ENCODE results near the gene PTPRT.

The PTPRT gene

GRCh38 chr20:43046966-43047365 is 142.7 kb downstream of the PTPRT start:
- Mint-ChIP-seq H3K27me3 (no peaks in the 10 kb centered on the region), H3K4me3 (no peak overlapping the region), H3K4me1 (ENCODE audit: low read depth) (no peaks in the 10 kb centered on the region), H3K27ac (no peak overlapping the region), H3K9me3 (peaks cover 14% of the 10 kb centered on the region), H3K36me3 (ENCODE audit: low read depth) (no peaks in the 10 kb centered on the region)
- intact Hi-C loops (cut with micrococcal nuclease): no loop called here

- H3K27ac Mint-ChIP-seq: no peak overlapping the region
- no peaks in the 10 kb centered on the region for H3K4me1 Mint-ChIP-seq (ENCODE audit: low read depth)
- H3K4me3 Mint-ChIP-seq: no peak overlapping the region
- no peaks in the 10 kb centered on the region for H3K36me3 Mint-ChIP-seq (ENCODE audit: low read depth)
- H3K9me3 Mint-ChIP-seq: peaks cover 21% of the 10 kb centered on the region
- intact Hi-C loops (cut with micrococcal nuclease): no loop called here
- no peaks in the 10 kb centered on the region for H3K27me3 Mint-ChIP-seq
Observed at GRCh38 chr20:43043887-43044286, 145.8 kb downstream of the PTPRT start.

- Mint-ChIP-seq H3K27me3 (no peaks in the 10 kb centered on the region), H3K9me3 (peaks cover 13% of the 10 kb centered on the region), H3K4me3 (no peak overlapping the region), H3K4me1 (ENCODE audit: low read depth) (no peaks in the 10 kb centered on the region), H3K27ac (no peak overlapping the region), H3K36me3 (ENCODE audit: low read depth) (no peaks in the 10 kb centered on the region)
- intact Hi-C loops (cut with micrococcal nuclease): no loop called here
Observed at GRCh38 chr20:43040427-43040826, 149.3 kb downstream of the PTPRT start.

- Mint-ChIP-seq H3K36me3 (ENCODE audit: low read depth) (no peaks in the 10 kb centered on the region), H3K4me1 (ENCODE audit: low read depth) (no peaks in the 10 kb centered on the region), H3K9me3 (peaks cover 11% of the 10 kb centered on the region), H3K4me3 (no peak overlapping the region), H3K27ac (no peak overlapping the region), H3K27me3 (no peaks in the 10 kb centered on the region)
- intact Hi-C loops (cut with micrococcal nuclease): no loop called here
Observed at GRCh38 chr20:43037605-43038309, 151.9 kb downstream of the PTPRT start.

GRCh38 chr20:43034981-43035724 is 154.6 kb downstream of the PTPRT start:
- intact Hi-C loops (cut with micrococcal nuclease): no loop called here
- H3K4me1 Mint-ChIP-seq (ENCODE audit: low read depth): no peaks in the 10 kb centered on the region
- no peak overlapping the region for H3K4me3 Mint-ChIP-seq
- H3K27ac Mint-ChIP-seq: no peak overlapping the region
- no peaks in the 10 kb centered on the region for H3K36me3 Mint-ChIP-seq (ENCODE audit: low read depth)
- no peaks in the 10 kb centered on the region for H3K27me3 Mint-ChIP-seq
- no peaks in the 10 kb centered on the region for H3K9me3 Mint-ChIP-seq

- Mint-ChIP-seq H3K9me3 (no peaks in the 10 kb centered on the region), H3K27ac (no peak overlapping the region), H3K4me1 (ENCODE audit: low read depth) (no peaks in the 10 kb centered on the region), H3K36me3 (ENCODE audit: low read depth) (no peaks in the 10 kb centered on the region), H3K4me3 (no peak overlapping the region), H3K27me3 (no peaks in the 10 kb centered on the region)
- intact Hi-C loops (cut with micrococcal nuclease): no loop called here
Observed at GRCh38 chr20:43032459-43032858, 157.2 kb downstream of the PTPRT start.

GRCh38 chr20:43029176-43029575 is 160.5 kb downstream of the PTPRT start:
- no peaks in the 10 kb centered on the region for H3K36me3 Mint-ChIP-seq (ENCODE audit: low read depth)
- intact Hi-C loops (cut with micrococcal nuclease): no loop called here

GRCh38 chr20:43028470-43028869 is 161.2 kb downstream of the PTPRT start:
- Mint-ChIP-seq H3K27ac (no peak overlapping the region), H3K36me3 (ENCODE audit: low read depth) (no peaks in the 10 kb centered on the region), H3K4me1 (ENCODE audit: low read depth) (no peaks in the 10 kb centered on the region)

More at GRCh38 chr20:43029176-43029575, 160.5 kb downstream of the PTPRT start:
- no peak overlapping the region for H3K4me3 Mint-ChIP-seq
- H3K27ac Mint-ChIP-seq: no peak overlapping the region
- no peaks in the 10 kb centered on the region for H3K27me3 Mint-ChIP-seq
- H3K9me3 Mint-ChIP-seq: no peaks in the 10 kb centered on the region
- H3K4me1 Mint-ChIP-seq (ENCODE audit: low read depth): no peaks in the 10 kb centered on the region

GRCh38 chr20:43023836-43024235 is 165.9 kb downstream of the PTPRT start:
- no peaks in the 10 kb centered on the region for H3K36me3 Mint-ChIP-seq (ENCODE audit: low read depth)
- no peak overlapping the region for H3K27ac Mint-ChIP-seq
- intact Hi-C loops (cut with micrococcal nuclease): no loop called here
- no peaks in the 10 kb centered on the region for H3K4me1 Mint-ChIP-seq (ENCODE audit: low read depth)
- H3K27me3 Mint-ChIP-seq: no peaks in the 10 kb centered on the region
- H3K4me3 Mint-ChIP-seq: no peak overlapping the region
- no peaks in the 10 kb centered on the region for H3K9me3 Mint-ChIP-seq

More at GRCh38 chr20:43028470-43028869, 161.2 kb downstream of the PTPRT start:
- Mint-ChIP-seq H3K4me3 (no peak overlapping the region), H3K27me3 (no peaks in the 10 kb centered on the region), H3K9me3 (no peaks in the 10 kb centered on the region)
- intact Hi-C loops (cut with micrococcal nuclease): no loop called here

- Mint-ChIP-seq H3K4me1 (ENCODE audit: low read depth) (no peaks in the 10 kb centered on the region), H3K36me3 (ENCODE audit: low read depth) (no peaks in the 10 kb centered on the region), H3K27me3 (no peaks in the 10 kb centered on the region), H3K4me3 (no peak overlapping the region), H3K27ac (no peak overlapping the region), H3K9me3 (no peaks in the 10 kb centered on the region)
- intact Hi-C loops (cut with micrococcal nuclease): no loop called here
Observed at GRCh38 chr20:43022568-43022967, 167.1 kb downstream of the PTPRT start.

GRCh38 chr20:43022081-43022480 is 167.6 kb downstream of the PTPRT start:
- no peak overlapping the region for H3K27ac Mint-ChIP-seq
- no peaks in the 10 kb centered on the region for H3K36me3 Mint-ChIP-seq (ENCODE audit: low read depth)

GRCh38 chr20:43017241-43018030 is 172.3 kb downstream of the PTPRT start:
- H3K4me1 Mint-ChIP-seq (ENCODE audit: low read depth): no peaks in the 10 kb centered on the region
- no peak overlapping the region for H3K4me3 Mint-ChIP-seq
- H3K9me3 Mint-ChIP-seq: no peaks in the 10 kb centered on the region
- intact Hi-C loops (cut with micrococcal nuclease): no loop called here
- no peak overlapping the region for H3K27ac Mint-ChIP-seq
- H3K36me3 Mint-ChIP-seq (ENCODE audit: low read depth): no peaks in the 10 kb centered on the region
- H3K27me3 Mint-ChIP-seq: no peaks in the 10 kb centered on the region

More at GRCh38 chr20:43022081-43022480, 167.6 kb downstream of the PTPRT start:
- H3K27me3 Mint-ChIP-seq: no peaks in the 10 kb centered on the region
- H3K4me3 Mint-ChIP-seq: no peak overlapping the region
- no peaks in the 10 kb centered on the region for H3K4me1 Mint-ChIP-seq (ENCODE audit: low read depth)
- no peaks in the 10 kb centered on the region for H3K9me3 Mint-ChIP-seq
- intact Hi-C loops (cut with micrococcal nuclease): no loop called here

GRCh38 chr20:43016257-43016656 is 173.4 kb downstream of the PTPRT start:
- H3K36me3 Mint-ChIP-seq (ENCODE audit: low read depth): no peaks in the 10 kb centered on the region
- no peaks in the 10 kb centered on the region for H3K9me3 Mint-ChIP-seq
- H3K4me1 Mint-ChIP-seq (ENCODE audit: low read depth): no peaks in the 10 kb centered on the region
- H3K27me3 Mint-ChIP-seq: no peaks in the 10 kb centered on the region
- intact Hi-C loops (cut with micrococcal nuclease): no loop called here
- no peak overlapping the region for H3K4me3 Mint-ChIP-seq
- no peak overlapping the region for H3K27ac Mint-ChIP-seq

- Mint-ChIP-seq H3K9me3 (no peaks in the 10 kb centered on the region), H3K27ac (no peak overlapping the region), H3K36me3 (ENCODE audit: low read depth) (no peaks in the 10 kb centered on the region), H3K4me1 (ENCODE audit: low read depth) (no peaks in the 10 kb centered on the region), H3K4me3 (no peak overlapping the region), H3K27me3 (no peaks in the 10 kb centered on the region)
- intact Hi-C loops (cut with micrococcal nuclease): no loop called here
Observed at GRCh38 chr20:43015566-43015965, 174.1 kb downstream of the PTPRT start.

Data from dendritic cell treated with granulocyte-macrophage colony-stimulating factor and Interleukin-4, amounts not matched to agents 40 ng/mL and 50 ng/mL, for 4 days (primary cell).